VCaP (cell line): Measurements from ENCODE around the gene SPINK4.
A peak's percentile ranks its signal among the peaks of the same experiment; 100 is the strongest.

Source experiments
- H3K27ac ChIP-seq: fragments of 450-650 bp; 2 replicates; pipeline ENCODE4 v1.5.1; 2017
- CTCF ChIP-seq: fragments of 450-650 bp; conservative IDR thresholded peaks from 2 replicates; pipeline ENCODE4 v1.5.1; 2017; ENCODE audit warnings: mild to moderate bottlenecking, moderate library complexity

Gene SPINK4

GRCh38 chr9:33223696-33224095 lies 16.3 kb upstream of the SPINK4 start:
- no peak overlapping the region for H3K27ac ChIP-seq
- no peak for TF ChIP-seq CTCF

- H3K27ac ChIP-seq, result no peak overlapping the region
Measured at GRCh38 chr9:33225319-33226147, 14.4 kb upstream of the SPINK4 start.

GRCh38 chr9:33227008-33227398 lies 13.0 kb upstream of the SPINK4 start:
- no peak for TF ChIP-seq CTCF
- H3K27ac ChIP-seq, result no peak overlapping the region

More at GRCh38 chr9:33225319-33226147, 14.4 kb upstream of the SPINK4 start:
- TF ChIP-seq CTCF, result peak; percentile 86

GRCh38 chr9:33227741-33228140 lies 12.2 kb upstream of the SPINK4 start:
- TF ChIP-seq CTCF, result no peak
- H3K27ac ChIP-seq, result no peak overlapping the region

- H3K27ac ChIP-seq, result no peak overlapping the region
- no peak for TF ChIP-seq CTCF
Measured at GRCh38 chr9:33228606-33229005, 11.4 kb upstream of the SPINK4 start.

- peak; percentile 29; the same call in 1 of the 2 replicates for TF ChIP-seq CTCF
Measured at GRCh38 chr9:33229359-33230114, 10.4 kb upstream of the SPINK4 start.

More at GRCh38 chr9:33229359-33230114, 10.4 kb upstream of the SPINK4 start:
- no peak overlapping the region for H3K27ac ChIP-seq
